Stimulated activated CD4-positive, alpha-beta T cell treated with anti-CD3 and anti-CD28 coated beads, Interleukin-12 subunit alpha, Interleukin-12 subunit beta, amount 100 ng/mL, for 24 hours (primary cell): ENCODE results near the gene GIT2.

Source experiments
- DNase-seq, 2 experiments: peaks; one replicate each; pipeline ENCODE4 v3.0.0-alpha.2; 2020; ENCODE audit warnings: low read depth in 2 of 2

Gene GIT2

GRCh38 chr12:109981311-109981710 lies 14.9 kb downstream of the GIT2 start:
- peak in 1 of 2 experiments; percentile 62 for DNase-seq

- DNase-seq, result no peak
These were observed 23.3 kb downstream of the GIT2 start for GRCh38 chr12:109972821-109973220.

- no peak for DNase-seq
These were observed 27.4 kb downstream of the GIT2 start for GRCh38 chr12:109968801-109969200.

GRCh38 chr12:109968032-109968420 lies 28.1 kb downstream of the GIT2 start:
- DNase-seq, result no peak

GRCh38 chr12:109967383-109968031 lies 28.7 kb downstream of the GIT2 start:
- DNase-seq, result no peak

- DNase-seq, result no peak
These were observed 29.6 kb downstream of the GIT2 start for GRCh38 chr12:109966546-109966945.

- no peak for DNase-seq
These were observed 32.3 kb downstream of the GIT2 start for GRCh38 chr12:109963743-109964429.

GRCh38 chr12:109963330-109963729 lies 32.8 kb downstream of the GIT2 start:
- no peak for DNase-seq

- DNase-seq, result no peak
These were observed 33.8 kb downstream of the GIT2 start for GRCh38 chr12:109962398-109962797.

GRCh38 chr12:109961612-109962011 lies 34.6 kb downstream of the GIT2 start:
- no peak for DNase-seq

GRCh38 chr12:109961201-109961600 lies 35.0 kb downstream of the GIT2 start:
- no peak for DNase-seq

- DNase-seq, result no peak
These were observed 36.6 kb downstream of the GIT2 start for GRCh38 chr12:109959411-109960093.

GRCh38 chr12:109958374-109958773 lies 37.8 kb downstream of the GIT2 start:
- DNase-seq, result no peak

- DNase-seq, result no peak
These were observed 42.5 kb downstream of the GIT2 start for GRCh38 chr12:109953656-109954055.

GRCh38 chr12:109952873-109953272 lies 43.3 kb downstream of the GIT2 start:
- no peak for DNase-seq

GRCh38 chr12:109952160-109952858 lies 43.9 kb downstream of the GIT2 start:
- no peak for DNase-seq

GRCh38 chr12:109951751-109952150 lies 44.4 kb downstream of the GIT2 start:
- no peak for DNase-seq

GRCh38 chr12:109951136-109951535 lies 45.0 kb downstream of the GIT2 start:
- no peak for DNase-seq

GRCh38 chr12:109950625-109951024 lies 45.5 kb downstream of the GIT2 start:
- no peak for DNase-seq

GRCh38 chr12:109949089-109949488 lies 47.1 kb downstream of the GIT2 start:
- DNase-seq, result no peak

- DNase-seq, result no peak
These were observed 47.8 kb downstream of the GIT2 start for GRCh38 chr12:109948368-109948767.

- DNase-seq, result no peak
These were observed 48.6 kb downstream of the GIT2 start for GRCh38 chr12:109947521-109947920.
